SK-N-SH (cell line): ENCODE results near the gene FTO. TPM values are rescaled to one million over a fixed set of nuclear protein-coding genes. Genes with fewer than 3 reads are reported as not detected.

Experiments
- CTCF ChIA-PET: fragments of 300-600, 350-600 bp; formaldehyde crosslinking; extraction: SDS; loops from one replicate; lab custom pipeline; 2021; lab: Yijun Ruan, JAX
- POLR2A ChIA-PET: fragments of 350-600 bp; sonication (Branson Sonifier 250); formaldehyde crosslinking; extraction: SDS; loops from one replicate; lab custom pipeline; 2020; ENCODE audit warnings: antibody characterized with exemption, inconsistent platforms; lab: Yijun Ruan, JAX
- DNase-seq: peaks from one replicate; pipeline ENCODE4 v3.0.0; 2012
- H2AFZ ChIP-seq: fragments of 200-600 bp; sonication (generic); 2 replicates; pipeline ENCODE4 v1.8.1; 2016; ENCODE audit warnings: antibody characterized with exemption, mild to moderate bottlenecking, low read depth
- H3F3A ChIP-seq: fragments of 200-600 bp; sonication (generic); replicated peaks from 2 replicates; pipeline ENCODE3; 2016; ENCODE audit warnings: antibody characterized with exemption, mild to moderate bottlenecking; ENCODE audit not compliant: insufficient read depth
- H3K27ac ChIP-seq, 2 experiments: fragments of 200-500 bp in 1 of 2; fragments of 200-600 bp in 1 of 2; sonication (Bioruptor generic) in 1 of 2; sonication (generic), shearing (Covaris generic) in 1 of 2; 2 replicates each; pipeline versions ENCODE4 v1.5.1 to v1.6.1; 2014 to 2016; ENCODE audit warnings: low read depth in 2 of 2, inconsistent platforms in 1 of 2, low read length in 1 of 2, mild to moderate bottlenecking in 1 of 2, mixed read lengths in 1 of 2
- H3K27me3 ChIP-seq: fragments of 200-600 bp; sonication (generic), shearing (Covaris generic); 2 replicates; pipeline ENCODE4 v1.6.1; 2016; ENCODE audit warnings: mixed run types; ENCODE audit not compliant: insufficient read depth
- H3K36me3 ChIP-seq, 2 experiments: fragments of 200-500 bp in 1 of 2; fragments of 200-600 bp in 1 of 2; sonication (Bioruptor generic) in 1 of 2; sonication (generic) in 1 of 2; replicated peaks in 1 of 2; 2 replicates each; pipeline versions ENCODE3 to v1.5.1; 2014 to 2016; ENCODE audit warnings: low read length in 1 of 2, mild to moderate bottlenecking in 1 of 2; ENCODE audit not compliant: insufficient read depth in 2 of 2, control insufficient read depth in 1 of 2
- H3K4me1 ChIP-seq, 2 experiments: fragments of 200-500 bp in 1 of 2; fragments of 200-600 bp in 1 of 2; sonication (Bioruptor generic) in 1 of 2; sonication (generic), shearing (Covaris generic) in 1 of 2; 2 replicates each; pipeline versions ENCODE4 v1.5.1 to v1.6.1; 2014 to 2016; ENCODE audit warnings: low read depth in 1 of 2, low read length in 1 of 2, mixed run types in 1 of 2; ENCODE audit not compliant: insufficient read depth in 2 of 2, control insufficient read depth in 1 of 2
- H3K4me2 ChIP-seq: fragments of 200-600 bp; sonication (generic), shearing (Covaris generic); 2 replicates; pipeline ENCODE4 v1.6.1; 2017; ENCODE audit warnings: mixed run types
- H3K4me3 ChIP-seq, 2 experiments: fragments of 200-500 bp in 1 of 2; fragments of 200-600 bp in 1 of 2; sonication (Bioruptor generic) in 1 of 2; sonication (generic), shearing (Covaris generic) in 1 of 2; 2 replicates each; pipeline versions ENCODE4 v1.5.1 to v1.8.1; 2014 to 2016; ENCODE audit warnings: low read depth in 2 of 2, inconsistent platforms in 1 of 2, low read length in 1 of 2, mild to moderate bottlenecking in 1 of 2, mixed read lengths in 1 of 2, moderate library complexity in 1 of 2
- H3K79me2 ChIP-seq: fragments of 200-600 bp; sonication (generic); 2 replicates; pipeline ENCODE4 v1.8.1; 2017; ENCODE audit warnings: mild to moderate bottlenecking; ENCODE audit not compliant: insufficient read depth
- H3K9ac ChIP-seq: fragments of 200-600 bp; sonication (generic); 2 replicates; pipeline ENCODE4 v1.6.1; 2017; ENCODE audit warnings: mixed run types
- H3K9me2 ChIP-seq: fragments of 200-600 bp; sonication (generic); 2 replicates; pipeline ENCODE4 v1.6.1; 2017; ENCODE audit warnings: mixed run types
- H3K9me3 ChIP-seq: fragments of 200-600 bp; sonication (generic); 2 replicates; pipeline ENCODE4 v1.6.1; 2017; ENCODE audit warnings: mixed run types, mild to moderate bottlenecking, moderate library complexity
- H4K20me1 ChIP-seq: fragments of 200-600 bp; sonication (generic); 2 replicates; pipeline ENCODE4 v1.6.1; 2017; ENCODE audit warnings: mild to moderate bottlenecking, mixed run types; ENCODE audit not compliant: insufficient read depth
- CTCF ChIP-seq: fragments of 200-600 bp; sonication (generic); IDR thresholded peaks from 2 replicates; pipeline ENCODE4 v1.6.1; 2017; ENCODE audit warnings: antibody characterized with exemption, mild to moderate bottlenecking, moderate library complexity
- EP300 ChIP-seq, 2 experiments: IDR thresholded peaks; 2 replicates each; pipeline versions ENCODE4 v1.4.0 to v1.6.1; 2012; ENCODE audit warnings: borderline replicate concordance in 1 of 2, low read depth in 1 of 2, low read length in 1 of 2
- IRF3 ChIP-seq: fragments of 150-350 bp; IDR thresholded peaks from 2 replicates; pipeline ENCODE4 v1.6.1; 2016; ENCODE audit warnings: mild to moderate bottlenecking, low read depth, low read length
- MAX ChIP-seq: IDR thresholded peaks from 2 replicates; pipeline ENCODE4 v1.4.0; 2012; ENCODE audit warnings: low read depth
- MEF2A ChIP-seq: IDR thresholded peaks from 2 replicates; pipeline ENCODE4 v1.4.0; 2012; ENCODE audit warnings: low read depth, borderline replicate concordance
- NFIC ChIP-seq: IDR thresholded peaks from 2 replicates; pipeline ENCODE4 v1.4.0; 2012; ENCODE audit warnings: borderline replicate concordance
- NRF1 ChIP-seq: IDR thresholded peaks from 2 replicates; pipeline ENCODE4 v1.6.1; 2012; ENCODE audit warnings: low read depth, mild to moderate bottlenecking, low read length
- POLR2AphosphoS5 ChIP-seq: IDR thresholded peaks from 2 replicates; pipeline ENCODE4 v1.6.1; 2012; ENCODE audit warnings: low read depth, low read length
- RFX5 ChIP-seq: IDR thresholded peaks from 2 replicates; pipeline ENCODE4 v1.6.1; 2012; ENCODE audit warnings: mild to moderate bottlenecking, improper control_type of control experiment, low read length
- RXRA ChIP-seq: IDR thresholded peaks from 2 replicates; pipeline ENCODE4 v1.4.0; 2012; ENCODE audit warnings: low read depth, mild to moderate bottlenecking, borderline replicate concordance
- TAF1 ChIP-seq: IDR thresholded peaks from 2 replicates; pipeline ENCODE4 v1.6.1; 2012; ENCODE audit warnings: low read depth, mild to moderate bottlenecking, low read length, moderate library complexity, borderline replicate concordance
- TCF12 ChIP-seq: IDR thresholded peaks from 2 replicates; pipeline ENCODE4 v1.4.0; 2012
- TEAD4 ChIP-seq: IDR thresholded peaks from 2 replicates; pipeline ENCODE4 v1.4.0; 2012; ENCODE audit warnings: mild to moderate bottlenecking, borderline replicate concordance; ENCODE audit not compliant: insufficient read depth
- USF1 ChIP-seq: IDR thresholded peaks from 2 replicates; pipeline ENCODE4 v1.4.0; 2012; ENCODE audit warnings: low read depth, borderline replicate concordance
- YY1 ChIP-seq: IDR thresholded peaks from 2 replicates; pipeline ENCODE4 v1.4.0; 2012; ENCODE audit warnings: low read depth, mild to moderate bottlenecking
- WGBS: methylation state at CpG from one replicate; pipeline ENCODE4 v1.1.6; 2017; ENCODE audit warnings: low lambda C conversion rate; 5-methylcytosine and 5-hydroxymethylcytosine counted together
- polyA plus RNA-seq, 3 experiments: library from polyadenylated mRNA; depleted of rRNA; stranded (reverse); fragments of >200 nt; gene quantifications; 2 replicates each; pipeline ENCODE4 v1.2.3, GENCODE V29; 2012

FTO gene
- polyA plus RNA-seq, 1 of the 3 experiments (the other 2 are of a cell fraction), result 41.2 TPM

- H3K79me2 ChIP-seq, result no peaks in the 10 kb centered on the region
- H4K20me1 ChIP-seq, result no peaks in the 10 kb centered on the region
- 50% methylated on average over 2 of the region's 2 CpGs for WGBS
- H3K9ac ChIP-seq, result peak overlapping the region; percentile 38; the same call in 1 of the 2 replicates
- peak overlapping the region in 1 of 2 experiments; percentile 15; a peak in 1 of 4 replicates for H3K4me3 ChIP-seq
- H2AFZ ChIP-seq, result peak overlapping the region; percentile 81; the same call in 1 of the 2 replicates
- TF ChIP-seq TAF1 (no peak), POLR2AphosphoS5 (no peak), USF1 (no peak), NRF1 (no peak), TCF12 (no peak), TEAD4 (no peak), MEF2A (no peak), RFX5 (no peak), CTCF (no peak), IRF3 (no peak), EP300 (IDR thresholded peaks at IDR 0.05; ENCODE audit: borderline replicate concordance in 1 of 2, low read depth in 1 of 2, low read length in 1 of 2) (no peak), MAX (no peak), RXRA (no peak), NFIC (no peak), YY1 (no peak)
- H3K27ac ChIP-seq, result peak overlapping the region in 1 of 2 experiments; percentile 85; a peak in 2 of 4 replicates
- peaks cover 0 to 14% of the 10 kb centered on the region in 2 experiments; a peak in 1 of 4 replicates for H3K4me1 ChIP-seq
- H3K9me2 ChIP-seq, result no peaks in the 10 kb centered on the region
- no peak for DNase-seq
- H3K9me3 ChIP-seq, result no peaks in the 10 kb centered on the region
- peaks cover 23% of the 10 kb centered on the region for H3F3A ChIP-seq
- ChIA-PET POLR2A (no interaction called here), CTCF (interaction anchor here (1.3 kb wide), 1 partner anchor 11 kb away, joined by 3 read pairs; no protein-coding TSS in a partner anchor)
- H3K27me3 ChIP-seq, result no peaks in the 10 kb centered on the region
- H3K4me2 ChIP-seq, result peak overlapping the region; percentile 42
- H3K36me3 ChIP-seq, result no peaks in the 10 kb centered on the region
Observed at GRCh38 chr16:54136276-54136625, 432.3 kb downstream of the FTO start.
